ENCODE results near the gene ATP7B. TPM values are rescaled to one million over a fixed set of nuclear protein-coding genes. Genes with fewer than 3 reads are reported as not detected.

Gene ATP7B
- total and polyA plus RNA-seq, 2 experiments from 2014 or later, result 2.2 to 12.8 TPM

DNA sequence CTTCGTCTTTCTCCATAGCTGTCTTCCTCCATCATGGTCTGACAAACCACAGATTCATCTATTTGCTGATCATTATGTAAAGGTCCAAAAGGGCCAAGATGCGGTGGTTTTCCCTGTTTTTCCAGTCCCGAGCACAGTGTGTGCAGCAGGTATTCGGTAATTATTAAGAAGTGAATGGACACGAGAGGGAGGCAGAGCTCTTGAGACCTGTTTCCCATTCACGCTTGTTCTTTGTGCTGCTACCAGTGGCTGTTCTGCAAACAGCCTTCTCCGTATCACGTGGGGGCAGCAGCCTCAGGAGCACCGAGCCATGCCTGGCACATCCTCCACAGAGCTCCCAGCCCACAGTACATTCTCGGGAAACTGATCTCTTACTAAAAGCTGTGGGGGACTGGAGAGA, 99.2 kb downstream of the ATP7B start:
- Mint-ChIP-seq H3K36me3 (ENCODE audit: low read depth) (no peaks in the 10 kb centered on the region), H3K27me3 (ENCODE audit: insufficient read depth, low read depth, poor library complexity) (peaks cover 9% of the 10 kb centered on the region), H3K27ac (no peak overlapping the region), H3K4me1 (peaks cover 11% of the 10 kb centered on the region), H3K4me3 (no peak overlapping the region), H3K9me3 (no peaks in the 10 kb centered on the region)
- DNase-seq (ENCODE audit: low spot score), result no peak
- Histone ChIP-seq H3K27ac (ENCODE audit: low read depth) (no peak overlapping the region), H3K27me3 (ENCODE audit: insufficient read depth) (no peaks in the 10 kb centered on the region), H2AFZ (no peak overlapping the region), H3F3A (replicated peaks; ENCODE audit: low read depth) (no peaks in the 10 kb centered on the region), H3K36me3 (ENCODE audit: insufficient read depth) (no peaks in the 10 kb centered on the region), H3K9me2 (ENCODE audit: insufficient read depth) (no peaks in the 10 kb centered on the region), H3K4me3 (no peak overlapping the region), H3K4me2 (no peak overlapping the region), H3K79me2 (replicated peaks; ENCODE audit: insufficient read depth) (no peaks in the 10 kb centered on the region), H4K20me1 (replicated peaks; ENCODE audit: insufficient read depth) (no peaks in the 10 kb centered on the region), H3K4me1 (ENCODE audit: insufficient read depth) (no peaks in the 10 kb centered on the region)
- ATAC-seq, result peak; percentile 36
- TF ChIP-seq POLR2AphosphoS5 (IDR thresholded peaks at IDR 0.05; ENCODE audit: low read depth) (no peak), CREB1 (CRISPR knock-in tag; IDR thresholded peaks at IDR 0.05; ENCODE audit: low read depth) (no peak), NANOG (IDR thresholded peaks at IDR 0.05; ENCODE audit: borderline replicate concordance) (no peak), EZH2 (IDR thresholded peaks at IDR 0.05; ENCODE audit: low read depth, unreplicated experiment) (no peak), CTCF (conservative IDR thresholded peaks at IDR 0.05; ENCODE audit: low read depth in 2 of 2) (no peak), STAT1 (IDR thresholded peaks at IDR 0.05; ENCODE audit: unreplicated experiment) (no peak), JUNB (IDR thresholded peaks at IDR 0.05; ENCODE audit: unreplicated experiment) (no peak), ZNF331 (CRISPR knock-in tag; IDR thresholded peaks at IDR 0.05; ENCODE audit: low read depth) (no peak), EZH2phosphoT487 (IDR thresholded peaks at IDR 0.05; ENCODE audit: unreplicated experiment) (no peak), ZNF114 (CRISPR knock-in tag; IDR thresholded peaks at IDR 0.05) (no peak)
- TF ChIP-seq, protein P1, sequence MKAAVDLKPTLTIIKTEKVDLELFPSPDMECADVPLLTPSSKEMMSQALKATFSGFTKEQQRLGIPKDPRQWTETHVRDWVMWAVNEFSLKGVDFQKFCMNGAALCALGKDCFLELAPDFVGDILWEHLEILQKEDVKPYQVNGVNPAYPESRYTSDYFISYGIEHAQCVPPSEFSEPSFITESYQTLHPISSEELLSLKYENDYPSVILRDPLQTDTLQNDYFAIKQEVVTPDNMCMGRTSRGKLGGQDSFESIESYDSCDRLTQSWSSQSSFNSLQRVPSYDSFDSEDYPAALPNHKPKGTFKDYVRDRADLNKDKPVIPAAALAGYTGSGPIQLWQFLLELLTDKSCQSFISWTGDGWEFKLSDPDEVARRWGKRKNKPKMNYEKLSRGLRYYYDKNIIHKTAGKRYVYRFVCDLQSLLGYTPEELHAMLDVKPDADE (IDR thresholded peaks at IDR 0.05), result no peak
- TF ChIP-seq, protein P2, sequence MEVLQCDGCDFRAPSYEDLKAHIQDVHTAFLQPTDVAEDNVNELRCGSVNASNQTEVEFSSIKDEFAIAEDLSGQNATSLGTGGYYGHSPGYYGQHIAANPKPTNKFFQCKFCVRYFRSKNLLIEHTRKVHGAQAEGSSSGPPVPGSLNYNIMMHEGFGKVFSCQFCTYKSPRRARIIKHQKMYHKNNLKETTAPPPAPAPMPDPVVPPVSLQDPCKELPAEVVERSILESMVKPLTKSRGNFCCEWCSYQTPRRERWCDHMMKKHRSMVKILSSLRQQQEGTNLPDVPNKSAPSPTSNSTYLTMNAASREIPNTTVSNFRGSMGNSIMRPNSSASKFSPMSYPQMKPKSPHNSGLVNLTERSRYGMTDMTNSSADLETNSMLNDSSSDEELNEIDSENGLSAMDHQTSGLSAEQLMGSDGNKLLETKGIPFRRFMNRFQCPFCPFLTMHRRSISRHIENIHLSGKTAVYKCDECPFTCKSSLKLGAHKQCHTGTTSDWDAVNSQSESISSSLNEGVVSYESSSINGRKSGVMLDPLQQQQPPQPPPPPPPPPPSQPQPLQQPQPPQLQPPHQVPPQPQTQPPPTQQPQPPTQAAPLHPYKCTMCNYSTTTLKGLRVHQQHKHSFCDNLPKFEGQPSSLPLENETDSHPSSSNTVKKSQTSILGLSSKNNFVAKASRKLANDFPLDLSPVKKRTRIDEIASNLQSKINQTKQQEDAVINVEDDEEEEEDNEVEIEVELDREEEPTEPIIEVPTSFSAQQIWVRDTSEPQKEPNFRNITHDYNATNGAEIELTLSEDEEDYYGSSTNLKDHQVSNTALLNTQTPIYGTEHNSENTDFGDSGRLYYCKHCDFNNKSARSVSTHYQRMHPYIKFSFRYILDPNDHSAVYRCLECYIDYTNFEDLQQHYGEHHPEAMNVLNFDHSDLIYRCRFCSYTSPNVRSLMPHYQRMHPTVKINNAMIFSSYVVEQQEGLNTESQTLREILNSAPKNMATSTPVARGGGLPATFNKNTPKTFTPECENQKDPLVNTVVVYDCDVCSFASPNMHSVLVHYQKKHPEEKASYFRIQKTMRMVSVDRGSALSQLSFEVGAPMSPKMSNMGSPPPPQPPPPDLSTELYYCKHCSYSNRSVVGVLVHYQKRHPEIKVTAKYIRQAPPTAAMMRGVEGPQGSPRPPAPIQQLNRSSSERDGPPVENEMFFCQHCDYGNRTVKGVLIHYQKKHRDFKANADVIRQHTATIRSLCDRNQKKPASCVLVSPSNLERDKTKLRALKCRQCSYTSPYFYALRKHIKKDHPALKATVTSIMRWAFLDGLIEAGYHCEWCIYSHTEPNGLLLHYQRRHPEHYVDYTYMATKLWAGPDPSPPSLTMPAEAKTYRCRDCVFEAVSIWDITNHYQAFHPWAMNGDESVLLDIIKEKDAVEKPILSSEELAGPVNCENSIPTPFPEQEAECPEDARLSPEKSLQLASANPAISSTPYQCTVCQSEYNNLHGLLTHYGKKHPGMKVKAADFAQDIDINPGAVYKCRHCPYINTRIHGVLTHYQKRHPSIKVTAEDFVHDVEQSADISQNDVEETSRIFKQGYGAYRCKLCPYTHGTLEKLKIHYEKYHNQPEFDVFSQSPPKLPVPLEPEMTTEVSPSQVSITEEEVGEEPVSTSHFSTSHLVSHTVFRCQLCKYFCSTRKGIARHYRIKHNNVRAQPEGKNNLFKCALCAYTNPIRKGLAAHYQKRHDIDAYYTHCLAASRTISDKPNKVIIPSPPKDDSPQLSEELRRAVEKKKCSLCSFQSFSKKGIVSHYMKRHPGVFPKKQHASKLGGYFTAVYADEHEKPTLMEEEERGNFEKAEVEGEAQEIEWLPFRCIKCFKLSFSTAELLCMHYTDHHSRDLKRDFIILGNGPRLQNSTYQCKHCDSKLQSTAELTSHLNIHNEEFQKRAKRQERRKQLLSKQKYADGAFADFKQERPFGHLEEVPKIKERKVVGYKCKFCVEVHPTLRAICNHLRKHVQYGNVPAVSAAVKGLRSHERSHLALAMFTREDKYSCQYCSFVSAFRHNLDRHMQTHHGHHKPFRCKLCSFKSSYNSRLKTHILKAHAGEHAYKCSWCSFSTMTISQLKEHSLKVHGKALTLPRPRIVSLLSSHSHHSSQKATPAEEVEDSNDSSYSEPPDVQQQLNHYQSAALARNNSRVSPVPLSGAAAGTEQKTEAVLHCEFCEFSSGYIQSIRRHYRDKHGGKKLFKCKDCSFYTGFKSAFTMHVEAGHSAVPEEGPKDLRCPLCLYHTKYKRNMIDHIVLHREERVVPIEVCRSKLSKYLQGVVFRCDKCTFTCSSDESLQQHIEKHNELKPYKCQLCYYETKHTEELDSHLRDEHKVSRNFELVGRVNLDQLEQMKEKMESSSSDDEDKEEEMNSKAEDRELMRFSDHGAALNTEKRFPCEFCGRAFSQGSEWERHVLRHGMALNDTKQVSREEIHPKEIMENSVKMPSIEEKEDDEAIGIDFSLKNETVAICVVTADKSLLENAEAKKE (CRISPR knock-in tag; IDR thresholded peaks at IDR 0.05), result no peak
- TF ChIP-seq, protein P3, sequence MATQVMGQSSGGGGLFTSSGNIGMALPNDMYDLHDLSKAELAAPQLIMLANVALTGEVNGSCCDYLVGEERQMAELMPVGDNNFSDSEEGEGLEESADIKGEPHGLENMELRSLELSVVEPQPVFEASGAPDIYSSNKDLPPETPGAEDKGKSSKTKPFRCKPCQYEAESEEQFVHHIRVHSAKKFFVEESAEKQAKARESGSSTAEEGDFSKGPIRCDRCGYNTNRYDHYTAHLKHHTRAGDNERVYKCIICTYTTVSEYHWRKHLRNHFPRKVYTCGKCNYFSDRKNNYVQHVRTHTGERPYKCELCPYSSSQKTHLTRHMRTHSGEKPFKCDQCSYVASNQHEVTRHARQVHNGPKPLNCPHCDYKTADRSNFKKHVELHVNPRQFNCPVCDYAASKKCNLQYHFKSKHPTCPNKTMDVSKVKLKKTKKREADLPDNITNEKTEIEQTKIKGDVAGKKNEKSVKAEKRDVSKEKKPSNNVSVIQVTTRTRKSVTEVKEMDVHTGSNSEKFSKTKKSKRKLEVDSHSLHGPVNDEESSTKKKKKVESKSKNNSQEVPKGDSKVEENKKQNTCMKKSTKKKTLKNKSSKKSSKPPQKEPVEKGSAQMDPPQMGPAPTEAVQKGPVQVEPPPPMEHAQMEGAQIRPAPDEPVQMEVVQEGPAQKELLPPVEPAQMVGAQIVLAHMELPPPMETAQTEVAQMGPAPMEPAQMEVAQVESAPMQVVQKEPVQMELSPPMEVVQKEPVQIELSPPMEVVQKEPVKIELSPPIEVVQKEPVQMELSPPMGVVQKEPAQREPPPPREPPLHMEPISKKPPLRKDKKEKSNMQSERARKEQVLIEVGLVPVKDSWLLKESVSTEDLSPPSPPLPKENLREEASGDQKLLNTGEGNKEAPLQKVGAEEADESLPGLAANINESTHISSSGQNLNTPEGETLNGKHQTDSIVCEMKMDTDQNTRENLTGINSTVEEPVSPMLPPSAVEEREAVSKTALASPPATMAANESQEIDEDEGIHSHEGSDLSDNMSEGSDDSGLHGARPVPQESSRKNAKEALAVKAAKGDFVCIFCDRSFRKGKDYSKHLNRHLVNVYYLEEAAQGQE (IDR thresholded peaks at IDR 0.05; ENCODE audit: unreplicated experiment), result no peak
